Measurements from ENCODE around the gene AK5.
A peak's percentile ranks its signal among the peaks of the same experiment; 100 is the strongest.
"Not testable (repeated sequence)": the region's sequence is repeated elsewhere in the genome, so short reads cannot be mapped to it uniquely, and the experiment has no call there.

AK5 gene

DNA sequence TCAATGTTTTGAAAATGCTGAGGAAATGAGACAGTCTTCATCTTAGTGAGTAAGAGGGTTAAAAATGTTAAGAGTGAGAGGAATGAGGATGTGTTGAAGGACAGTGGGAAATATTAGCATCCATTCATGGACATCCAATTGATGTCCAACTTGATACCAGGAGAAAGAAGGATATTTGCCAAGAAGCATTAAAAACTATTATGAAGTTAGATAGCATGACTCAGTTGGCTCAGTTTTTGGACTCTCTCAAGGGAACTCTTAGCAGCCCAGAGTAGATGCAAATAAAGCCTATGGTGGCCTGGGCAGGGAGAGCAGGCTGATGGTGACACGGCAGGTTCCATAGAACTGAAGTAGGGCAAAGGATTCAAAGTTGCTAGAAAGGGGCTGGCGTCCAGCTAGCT lies 229.6 kb downstream of the AK5 start:
- Histone ChIP-seq H3K4me3 (ENCODE audit: low read length) (peak overlapping the region; percentile 17), H3K36me3 (ENCODE audit: insufficient read depth, low read length) (no peaks in the 10 kb centered on the region), H3K9ac (ENCODE audit: low read depth, low read length) (peak overlapping the region; percentile 83), H3K4me1 (ENCODE audit: control insufficient read depth, insufficient read depth, low read length) (peaks cover 69% of the 10 kb centered on the region), H3K4me2 (ENCODE audit: low read length) (peak overlapping the region; percentile 49), H3K27me3 (ENCODE audit: control insufficient read depth, insufficient read depth, low read length) (no peaks in the 10 kb centered on the region), H3K9me3 (replicated peaks; ENCODE audit: low read length) (no peaks in the 10 kb centered on the region)

DNA sequence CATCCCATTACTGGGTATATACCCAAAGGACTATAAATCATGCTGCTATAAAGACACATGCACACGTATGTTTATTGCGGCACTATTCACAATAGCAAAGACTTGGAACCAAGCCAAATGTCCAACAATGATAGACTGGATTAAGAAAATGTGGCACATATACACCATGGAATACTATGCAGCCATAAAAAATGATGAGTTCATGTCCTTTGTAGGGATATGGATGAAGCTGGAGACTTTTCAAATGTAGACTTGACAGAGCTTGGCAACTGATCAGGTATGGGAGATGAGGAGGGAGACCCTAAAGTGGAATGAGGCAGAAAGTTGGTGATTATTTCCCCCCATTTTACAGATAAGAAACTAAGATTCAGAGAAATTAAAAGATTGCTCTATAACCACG lies 230.8 kb downstream of the AK5 start:
- H3K9ac ChIP-seq (ENCODE audit: low read depth, low read length); H3K4me2 ChIP-seq (ENCODE audit: low read length); H3K4me3 ChIP-seq (ENCODE audit: low read length); H3K27me3 ChIP-seq (ENCODE audit: control insufficient read depth, insufficient read depth, low read length); H3K36me3 ChIP-seq (ENCODE audit: insufficient read depth, low read length); H3K9me3 ChIP-seq (replicated peaks; ENCODE audit: low read length): not testable (repeated sequence)
- H3K4me1 ChIP-seq (ENCODE audit: control insufficient read depth, insufficient read depth, low read length), result peaks cover 69% of the 10 kb centered on the region

DNA sequence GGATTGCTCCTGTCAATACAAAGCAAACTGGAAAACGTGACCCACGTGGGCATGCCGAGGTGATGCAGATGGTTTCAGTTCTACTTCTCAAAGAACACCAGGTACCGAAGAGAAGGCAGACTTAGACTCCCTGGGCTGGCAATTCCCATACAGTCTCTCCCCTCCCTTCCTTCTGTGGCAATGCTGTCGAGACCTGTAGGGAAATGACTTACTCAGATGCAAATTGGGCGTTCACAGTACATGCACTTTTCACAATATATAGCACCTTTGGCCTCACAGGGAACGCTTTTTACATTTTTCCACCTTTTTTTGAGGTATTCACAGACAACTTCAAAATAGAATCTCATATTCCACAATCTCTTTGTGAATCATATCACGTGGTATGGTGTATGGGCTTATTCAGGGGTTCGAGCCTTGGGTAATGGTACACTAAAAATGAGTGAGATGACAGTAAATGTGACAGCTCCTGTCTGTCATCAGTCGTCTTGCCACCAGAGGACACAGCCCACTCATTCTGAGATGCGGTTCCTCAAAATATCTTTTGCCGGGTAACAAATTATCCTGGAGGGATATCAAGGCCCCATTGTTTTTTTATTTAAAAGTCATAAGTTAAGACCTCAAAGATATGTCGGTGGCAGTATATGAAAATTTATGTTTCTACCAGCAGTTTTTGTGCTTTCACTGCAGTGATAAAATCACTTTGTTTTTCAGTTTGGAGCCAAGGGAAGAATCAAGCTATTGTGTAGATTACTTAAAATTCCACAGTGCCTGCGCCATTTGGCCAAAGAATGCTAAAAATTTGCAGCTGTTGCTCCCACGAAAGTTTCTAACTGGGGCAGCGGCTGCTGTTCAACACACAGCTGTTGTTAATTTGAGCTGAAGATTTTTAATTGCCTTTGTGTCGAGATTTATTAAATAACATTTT lies 232.3 kb downstream of the AK5 start:
- Histone ChIP-seq H3K9ac (ENCODE audit: low read depth, low read length) (peak overlapping the region; percentile 92), H3K4me3 (ENCODE audit: low read length) (peak overlapping the region; percentile 4), H3K4me1 (ENCODE audit: control insufficient read depth, insufficient read depth, low read length) (peaks cover 65% of the 10 kb centered on the region)

DNA sequence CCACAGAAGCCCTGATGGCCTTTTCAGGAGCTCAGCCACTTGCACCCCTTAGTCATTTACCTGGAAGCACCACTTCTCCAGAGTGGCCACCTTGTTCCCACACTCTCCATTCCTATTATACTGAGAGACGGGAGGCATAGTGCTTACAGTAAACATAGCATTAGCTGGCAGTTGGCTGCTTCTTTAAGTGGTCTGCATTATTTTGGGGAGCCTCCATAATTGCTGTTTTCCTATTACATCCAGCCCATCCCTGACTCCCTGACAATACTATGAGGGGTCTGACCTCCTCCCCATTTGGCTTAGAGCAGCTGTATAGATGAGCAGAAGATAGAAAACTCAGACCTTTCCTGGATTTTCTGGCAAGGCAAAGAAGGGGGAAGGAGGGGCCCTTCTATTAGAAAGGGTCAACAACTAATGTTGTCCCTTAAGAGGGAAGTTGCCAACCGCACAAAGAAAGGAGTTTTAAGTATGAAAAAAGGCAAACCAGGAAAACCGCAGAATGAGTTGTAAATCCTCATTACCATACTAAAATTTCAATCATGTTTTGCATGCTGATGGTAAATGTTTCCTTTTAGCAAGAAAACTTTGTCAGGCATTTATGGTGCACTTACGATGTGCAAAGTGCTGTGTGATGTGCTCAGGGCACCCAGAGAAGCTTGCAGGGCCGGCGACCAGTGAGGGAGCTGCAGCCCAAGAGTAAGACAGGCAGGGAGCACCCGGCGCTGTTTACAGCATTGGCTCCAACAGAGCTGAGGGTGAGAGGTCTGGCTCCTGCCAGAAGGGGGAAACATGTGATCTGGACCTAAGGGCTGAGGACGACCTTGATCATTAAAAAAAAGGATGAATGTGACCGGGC lies 233.3 kb downstream of the AK5 start:
- peaks cover 11% of the 10 kb centered on the region for H3K36me3 ChIP-seq (ENCODE audit: insufficient read depth, low read length)
- no peaks in the 10 kb centered on the region for H3K9me3 ChIP-seq (replicated peaks; ENCODE audit: low read length)
- no peaks in the 10 kb centered on the region for H3K27me3 ChIP-seq (ENCODE audit: control insufficient read depth, insufficient read depth, low read length)
- peaks cover 54% of the 10 kb centered on the region for H3K4me1 ChIP-seq (ENCODE audit: control insufficient read depth, insufficient read depth, low read length)
- peak overlapping the region; percentile 43 for H3K4me3 ChIP-seq (ENCODE audit: low read length)
- H3K4me2 ChIP-seq (ENCODE audit: low read length), result peak overlapping the region; percentile 70
- peak overlapping the region; percentile 92 for H3K9ac ChIP-seq (ENCODE audit: low read depth, low read length)

More for the DNA sequence above, 232.3 kb downstream of the AK5 start:
- H3K4me2 ChIP-seq (ENCODE audit: low read length), result peak overlapping the region; percentile 70
- H3K36me3 ChIP-seq (ENCODE audit: insufficient read depth, low read length), result peaks cover 11% of the 10 kb centered on the region
- no peaks in the 10 kb centered on the region for H3K9me3 ChIP-seq (replicated peaks; ENCODE audit: low read length)
- H3K27me3 ChIP-seq (ENCODE audit: control insufficient read depth, insufficient read depth, low read length), result no peaks in the 10 kb centered on the region

DNA sequence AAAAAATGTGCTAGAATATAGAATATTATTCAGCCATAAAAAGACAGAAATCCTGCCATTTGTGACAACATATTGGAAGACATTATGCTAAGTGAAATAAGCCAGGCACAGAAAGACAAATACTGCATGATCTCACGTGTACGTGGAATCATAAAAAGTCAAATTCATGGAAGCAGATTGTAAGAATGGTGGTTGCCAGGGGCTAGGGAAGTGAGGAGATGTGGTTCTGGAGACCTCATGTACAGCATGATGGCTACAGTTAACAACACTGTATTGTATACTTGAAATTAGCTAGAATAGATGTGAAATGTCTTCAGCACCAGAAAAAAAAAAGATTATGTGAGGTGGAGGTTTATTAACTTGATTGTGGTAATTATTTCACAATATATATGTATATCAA lies 234.3 kb downstream of the AK5 start:
- H3K27me3 ChIP-seq (ENCODE audit: control insufficient read depth, insufficient read depth, low read length), result no peaks in the 10 kb centered on the region
- H3K4me3 ChIP-seq (ENCODE audit: low read length), result no peak overlapping the region
- H3K9ac ChIP-seq (ENCODE audit: low read depth, low read length), result peak overlapping the region; percentile 92
- no peak overlapping the region for H3K4me2 ChIP-seq (ENCODE audit: low read length)
- peaks cover 11% of the 10 kb centered on the region for H3K36me3 ChIP-seq (ENCODE audit: insufficient read depth, low read length)
- H3K9me3 ChIP-seq (replicated peaks; ENCODE audit: low read length), result no peaks in the 10 kb centered on the region
- peaks cover 45% of the 10 kb centered on the region for H3K4me1 ChIP-seq (ENCODE audit: control insufficient read depth, insufficient read depth, low read length)

DNA sequence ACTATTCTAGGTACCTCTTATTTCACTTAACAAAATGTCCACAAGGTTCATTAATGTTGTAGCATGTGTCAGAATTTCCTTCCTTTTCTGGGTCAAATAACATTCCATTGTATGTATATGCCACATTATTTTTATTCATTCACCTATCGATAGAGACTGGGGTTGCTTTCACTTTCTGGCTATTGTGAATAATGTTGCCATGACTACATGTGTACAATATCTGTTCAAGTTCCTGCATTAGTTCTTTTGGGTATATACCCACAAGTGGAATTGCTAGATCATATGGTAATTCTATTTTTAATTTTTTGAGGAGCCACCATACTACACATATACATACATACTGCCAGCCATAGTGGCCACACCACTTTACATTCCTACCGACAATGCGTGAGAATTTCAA lies 242.2 kb downstream of the AK5 start:
- no peak overlapping the region for H3K4me2 ChIP-seq (ENCODE audit: low read length)
- H3K27me3 ChIP-seq (ENCODE audit: control insufficient read depth, insufficient read depth, low read length), result no peaks in the 10 kb centered on the region
- no peak overlapping the region for H3K9ac ChIP-seq (ENCODE audit: low read depth, low read length)
- H3K9me3 ChIP-seq (replicated peaks; ENCODE audit: low read length), result no peaks in the 10 kb centered on the region
- H3K36me3 ChIP-seq (ENCODE audit: insufficient read depth, low read length), result peaks cover 30% of the 10 kb centered on the region
- no peaks in the 10 kb centered on the region for H3K4me1 ChIP-seq (ENCODE audit: control insufficient read depth, insufficient read depth, low read length)
- H3K4me3 ChIP-seq (ENCODE audit: low read length), result no peak overlapping the region

DNA sequence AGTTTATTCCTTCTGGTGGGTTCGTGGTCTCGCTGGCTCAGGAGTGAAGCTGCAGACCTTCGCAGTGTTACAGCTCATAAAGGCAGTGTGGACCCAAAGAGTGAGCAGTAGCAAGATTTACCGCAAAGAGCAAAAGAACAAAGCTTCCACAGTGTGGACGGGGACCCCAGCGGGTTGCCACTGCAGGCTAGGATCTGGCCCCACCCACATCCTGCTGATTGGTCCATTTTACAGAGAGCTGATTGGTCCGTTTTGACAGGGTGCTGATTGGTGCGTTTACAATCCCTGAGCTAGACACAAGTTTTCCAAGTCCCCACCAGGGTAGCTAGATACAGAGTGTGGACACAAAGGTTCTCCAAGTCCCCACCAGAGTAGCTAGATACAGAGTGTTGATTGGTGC lies 249.3 kb downstream of the AK5 start:
- H3K9ac ChIP-seq (ENCODE audit: low read depth, low read length); H3K4me3 ChIP-seq (ENCODE audit: low read length); H3K4me2 ChIP-seq (ENCODE audit: low read length); H3K27me3 ChIP-seq (ENCODE audit: control insufficient read depth, insufficient read depth, low read length); H3K9me3 ChIP-seq (replicated peaks; ENCODE audit: low read length): not testable (repeated sequence)
- peaks cover 12% of the 10 kb centered on the region for H3K36me3 ChIP-seq (ENCODE audit: insufficient read depth, low read length)
- peaks cover 29% of the 10 kb centered on the region for H3K4me1 ChIP-seq (ENCODE audit: control insufficient read depth, insufficient read depth, low read length)

DNA sequence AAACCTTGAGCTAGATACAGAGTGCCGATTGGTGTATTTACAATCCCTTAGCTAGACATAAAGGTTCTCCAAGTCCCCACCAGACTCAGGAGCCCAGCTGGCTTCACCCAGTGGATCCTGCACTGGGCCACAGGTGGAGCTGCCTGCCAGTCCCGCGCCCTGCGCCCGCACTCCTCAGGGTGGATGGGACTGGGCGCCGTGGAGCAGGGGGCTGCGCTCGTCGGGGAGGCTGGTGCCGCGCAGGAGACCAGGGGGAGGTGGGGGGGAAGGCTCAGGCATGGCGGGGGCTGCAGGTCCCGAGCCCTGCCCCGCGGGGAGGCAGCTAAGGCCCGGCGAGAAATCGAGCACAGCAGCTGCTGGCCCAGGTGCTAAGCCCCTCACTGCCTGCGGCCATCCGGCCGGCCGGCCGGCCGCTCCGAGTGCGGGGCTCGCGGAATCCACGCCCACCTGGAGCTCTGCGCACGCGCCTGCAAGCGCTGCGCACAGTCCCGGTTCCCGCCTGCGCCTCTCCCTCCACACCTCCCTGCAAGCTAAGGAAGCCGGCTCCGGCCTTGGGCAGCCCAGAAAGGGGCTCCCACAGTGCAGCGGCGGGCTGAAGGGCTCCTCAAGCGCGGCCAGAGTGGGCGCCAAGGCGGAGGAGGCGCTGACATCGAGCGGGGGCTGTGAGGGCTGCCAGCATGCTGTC lies 249.9 kb downstream of the AK5 start:
- peaks cover 35% of the 10 kb centered on the region for H3K4me1 ChIP-seq (ENCODE audit: control insufficient read depth, insufficient read depth, low read length)
- H3K9me3 ChIP-seq (replicated peaks; ENCODE audit: low read length); H3K4me3 ChIP-seq (ENCODE audit: low read length); H3K9ac ChIP-seq (ENCODE audit: low read depth, low read length); H3K4me2 ChIP-seq (ENCODE audit: low read length); H3K27me3 ChIP-seq (ENCODE audit: control insufficient read depth, insufficient read depth, low read length): not testable (repeated sequence)
- peaks cover 12% of the 10 kb centered on the region for H3K36me3 ChIP-seq (ENCODE audit: insufficient read depth, low read length)

DNA sequence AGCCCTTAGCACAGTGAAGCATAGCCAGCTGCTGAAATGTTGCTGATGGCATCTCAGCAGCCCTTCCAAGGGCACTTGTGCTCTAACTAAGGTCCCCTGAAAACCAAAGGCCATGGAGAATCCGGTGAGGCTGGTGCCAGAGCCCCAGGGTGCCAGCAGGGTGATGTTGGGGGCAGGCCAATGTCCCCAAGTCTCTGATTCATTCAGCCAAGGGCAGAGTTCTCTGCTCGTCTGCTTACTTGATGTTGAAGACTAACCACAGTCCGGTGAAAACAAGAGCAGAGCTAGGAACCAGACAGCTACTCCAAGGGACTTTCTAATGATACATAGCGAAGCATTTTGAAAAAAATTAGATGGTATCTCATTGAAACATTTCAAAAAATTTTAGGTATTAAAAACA lies 250.8 kb downstream of the AK5 start:
- no peaks in the 10 kb centered on the region for H3K27me3 ChIP-seq (ENCODE audit: control insufficient read depth, insufficient read depth, low read length)
- H3K36me3 ChIP-seq (ENCODE audit: insufficient read depth, low read length), result peaks cover 12% of the 10 kb centered on the region
- H3K9ac ChIP-seq (ENCODE audit: low read depth, low read length), result no peak overlapping the region
- H3K4me1 ChIP-seq (ENCODE audit: control insufficient read depth, insufficient read depth, low read length), result peaks cover 43% of the 10 kb centered on the region
- H3K4me2 ChIP-seq (ENCODE audit: low read length), result no peak overlapping the region
- H3K9me3 ChIP-seq (replicated peaks; ENCODE audit: low read length), result no peaks in the 10 kb centered on the region
- no peak overlapping the region for H3K4me3 ChIP-seq (ENCODE audit: low read length)

DNA sequence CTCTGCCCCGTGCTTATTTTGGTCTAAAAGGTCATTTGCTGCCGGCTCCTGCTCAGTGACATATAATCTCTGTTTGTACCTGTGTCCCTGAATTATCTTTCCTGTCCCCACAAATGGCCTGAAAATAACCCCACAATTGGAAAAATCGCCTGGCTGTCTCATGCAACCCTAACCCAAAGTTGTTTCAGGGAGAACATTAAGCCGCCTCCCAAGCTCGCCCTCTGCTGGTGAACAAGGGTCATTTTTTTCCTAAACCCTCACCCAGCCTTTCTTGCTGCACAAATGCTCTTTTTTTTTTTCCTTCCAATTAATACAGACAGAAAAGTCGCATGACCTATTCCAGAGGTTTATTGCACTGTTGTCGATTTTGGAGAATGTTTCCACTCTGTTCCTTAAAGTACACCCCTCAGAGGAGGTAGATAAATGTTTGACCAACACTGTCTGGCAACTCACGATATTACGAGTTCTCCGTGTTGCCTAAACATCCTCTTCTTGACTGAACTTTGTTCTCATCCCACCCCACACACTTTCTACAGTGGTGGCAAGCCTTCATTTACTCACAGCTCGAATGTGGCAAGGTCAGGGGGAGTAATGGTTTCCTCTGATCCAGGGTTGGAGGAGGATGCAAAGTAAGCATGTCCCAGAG lies 252.0 kb downstream of the AK5 start:
- H3K9me3 ChIP-seq (replicated peaks; ENCODE audit: low read length), result no peaks in the 10 kb centered on the region
- no peaks in the 10 kb centered on the region for H3K27me3 ChIP-seq (ENCODE audit: control insufficient read depth, insufficient read depth, low read length)
- peaks cover 12% of the 10 kb centered on the region for H3K36me3 ChIP-seq (ENCODE audit: insufficient read depth, low read length)
- H3K9ac ChIP-seq (ENCODE audit: low read depth, low read length), result peak overlapping the region; percentile 41
- H3K4me1 ChIP-seq (ENCODE audit: control insufficient read depth, insufficient read depth, low read length), result peaks cover 55% of the 10 kb centered on the region
- no peak overlapping the region for H3K4me3 ChIP-seq (ENCODE audit: low read length)
- peak overlapping the region; percentile 24 for H3K4me2 ChIP-seq (ENCODE audit: low read length)

DNA sequence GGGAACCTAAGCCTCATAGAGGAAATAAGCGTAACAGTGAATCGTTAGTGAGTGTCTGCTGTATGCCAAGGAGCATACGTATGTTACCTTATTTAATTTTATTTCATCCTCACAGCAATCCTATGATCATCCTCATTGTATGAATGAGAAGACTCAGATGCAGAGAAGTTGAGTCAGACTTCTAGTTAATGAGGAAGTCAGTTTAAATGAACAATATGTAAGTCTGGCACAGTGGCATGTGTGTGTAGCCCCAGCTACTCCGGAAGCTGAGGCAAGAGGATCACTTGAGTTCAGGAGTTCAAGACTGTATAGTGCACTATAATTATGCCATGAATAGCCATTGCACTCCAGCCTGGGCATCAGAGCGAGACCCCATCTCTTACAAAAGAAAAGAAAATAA lies 252.6 kb downstream of the AK5 start:
- no peak overlapping the region for H3K4me3 ChIP-seq (ENCODE audit: low read length)
- H3K27me3 ChIP-seq (ENCODE audit: control insufficient read depth, insufficient read depth, low read length), result no peaks in the 10 kb centered on the region

More for the DNA sequence above, 252.6 kb downstream of the AK5 start:
- Histone ChIP-seq H3K9me3 (replicated peaks; ENCODE audit: low read length) (no peaks in the 10 kb centered on the region), H3K4me1 (ENCODE audit: control insufficient read depth, insufficient read depth, low read length) (peaks cover 61% of the 10 kb centered on the region), H3K9ac (ENCODE audit: low read depth, low read length) (peak overlapping the region; percentile 19), H3K36me3 (ENCODE audit: insufficient read depth, low read length) (peaks cover 12% of the 10 kb centered on the region), H3K4me2 (ENCODE audit: low read length) (no peak overlapping the region)

Measured in skeletal muscle satellite cell (primary cell).